Measurements from ENCODE around the gene UPF2.
"Not testable (repeated sequence)": the region's sequence is repeated elsewhere in the genome, so short reads cannot be mapped to it uniquely, and the experiment has no call there.

The UPF2 gene, protein sequence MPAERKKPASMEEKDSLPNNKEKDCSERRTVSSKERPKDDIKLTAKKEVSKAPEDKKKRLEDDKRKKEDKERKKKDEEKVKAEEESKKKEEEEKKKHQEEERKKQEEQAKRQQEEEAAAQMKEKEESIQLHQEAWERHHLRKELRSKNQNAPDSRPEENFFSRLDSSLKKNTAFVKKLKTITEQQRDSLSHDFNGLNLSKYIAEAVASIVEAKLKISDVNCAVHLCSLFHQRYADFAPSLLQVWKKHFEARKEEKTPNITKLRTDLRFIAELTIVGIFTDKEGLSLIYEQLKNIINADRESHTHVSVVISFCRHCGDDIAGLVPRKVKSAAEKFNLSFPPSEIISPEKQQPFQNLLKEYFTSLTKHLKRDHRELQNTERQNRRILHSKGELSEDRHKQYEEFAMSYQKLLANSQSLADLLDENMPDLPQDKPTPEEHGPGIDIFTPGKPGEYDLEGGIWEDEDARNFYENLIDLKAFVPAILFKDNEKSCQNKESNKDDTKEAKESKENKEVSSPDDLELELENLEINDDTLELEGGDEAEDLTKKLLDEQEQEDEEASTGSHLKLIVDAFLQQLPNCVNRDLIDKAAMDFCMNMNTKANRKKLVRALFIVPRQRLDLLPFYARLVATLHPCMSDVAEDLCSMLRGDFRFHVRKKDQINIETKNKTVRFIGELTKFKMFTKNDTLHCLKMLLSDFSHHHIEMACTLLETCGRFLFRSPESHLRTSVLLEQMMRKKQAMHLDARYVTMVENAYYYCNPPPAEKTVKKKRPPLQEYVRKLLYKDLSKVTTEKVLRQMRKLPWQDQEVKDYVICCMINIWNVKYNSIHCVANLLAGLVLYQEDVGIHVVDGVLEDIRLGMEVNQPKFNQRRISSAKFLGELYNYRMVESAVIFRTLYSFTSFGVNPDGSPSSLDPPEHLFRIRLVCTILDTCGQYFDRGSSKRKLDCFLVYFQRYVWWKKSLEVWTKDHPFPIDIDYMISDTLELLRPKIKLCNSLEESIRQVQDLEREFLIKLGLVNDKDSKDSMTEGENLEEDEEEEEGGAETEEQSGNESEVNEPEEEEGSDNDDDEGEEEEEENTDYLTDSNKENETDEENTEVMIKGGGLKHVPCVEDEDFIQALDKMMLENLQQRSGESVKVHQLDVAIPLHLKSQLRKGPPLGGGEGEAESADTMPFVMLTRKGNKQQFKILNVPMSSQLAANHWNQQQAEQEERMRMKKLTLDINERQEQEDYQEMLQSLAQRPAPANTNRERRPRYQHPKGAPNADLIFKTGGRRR

DNA sequence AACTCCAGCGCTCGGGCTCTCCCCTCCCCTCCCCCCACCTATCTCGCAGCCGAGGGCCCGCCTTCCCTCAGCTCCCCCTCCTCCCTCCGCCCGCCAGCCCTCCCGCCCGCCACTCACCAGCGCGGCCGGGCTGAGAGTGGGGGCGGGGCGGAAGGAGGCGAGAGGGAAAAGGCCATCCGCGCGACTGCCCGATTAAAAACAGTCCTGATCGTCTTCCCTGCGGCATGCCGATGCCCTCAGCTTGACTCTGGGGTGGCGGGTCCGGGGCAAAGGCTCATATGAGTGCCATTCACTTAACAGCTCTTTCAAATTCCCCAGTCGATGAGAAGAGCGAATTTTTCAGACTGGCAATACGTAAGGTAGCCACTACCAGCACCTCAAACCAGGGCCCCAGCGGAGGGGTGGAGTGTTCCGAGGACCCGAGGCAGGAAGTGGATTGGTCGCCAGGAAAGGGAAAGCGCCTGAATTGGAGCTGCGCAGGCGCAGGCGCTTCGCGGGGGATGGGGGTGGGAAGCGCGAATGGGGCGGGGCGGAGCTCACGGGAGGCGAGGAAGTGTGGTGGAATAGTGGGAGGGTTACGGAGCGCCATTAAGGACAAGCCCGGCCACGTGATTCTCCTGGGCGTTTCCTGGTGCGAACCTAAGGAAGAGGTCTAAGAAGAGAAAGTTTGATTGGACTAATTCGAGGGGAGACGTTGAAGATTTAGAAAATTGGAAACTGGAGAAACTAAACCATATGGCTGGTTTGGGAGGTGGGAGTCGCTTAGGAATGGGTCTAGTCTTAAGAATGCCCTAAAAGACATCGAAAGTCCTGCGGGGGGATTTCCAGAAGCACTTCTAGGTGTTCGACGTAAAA, at the start of gene UPF2:
Gene UPF2, minus strand, starts transcription at position 13 of the 855 bp plus-strand sequence. CDS start 7,386 bp downstream, outside the sequence.
- peak; percentile 97 for DNase-seq (ENCODE audit: low read depth)

DNA sequence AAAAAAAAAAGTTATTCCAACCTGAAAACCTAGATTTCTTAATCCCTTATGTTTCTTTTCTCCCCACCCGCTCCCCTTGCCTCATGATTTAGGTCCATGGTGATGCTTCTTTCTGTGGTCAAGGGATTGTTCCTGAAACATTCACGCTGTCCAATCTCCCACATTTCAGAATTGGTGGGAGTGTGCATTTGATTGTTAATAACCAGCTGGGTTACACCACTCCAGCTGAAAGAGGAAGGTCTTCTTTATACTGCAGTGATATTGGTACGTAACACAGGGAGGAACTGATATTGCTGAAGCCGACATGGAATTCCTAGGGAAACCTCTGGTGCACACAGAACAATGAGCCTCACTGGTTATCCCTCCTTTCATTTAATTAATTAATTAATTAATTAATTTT, 48.8 kb upstream of the UPF2 start:
- DNase-seq (ENCODE audit: low read depth), result no peak

DNA sequence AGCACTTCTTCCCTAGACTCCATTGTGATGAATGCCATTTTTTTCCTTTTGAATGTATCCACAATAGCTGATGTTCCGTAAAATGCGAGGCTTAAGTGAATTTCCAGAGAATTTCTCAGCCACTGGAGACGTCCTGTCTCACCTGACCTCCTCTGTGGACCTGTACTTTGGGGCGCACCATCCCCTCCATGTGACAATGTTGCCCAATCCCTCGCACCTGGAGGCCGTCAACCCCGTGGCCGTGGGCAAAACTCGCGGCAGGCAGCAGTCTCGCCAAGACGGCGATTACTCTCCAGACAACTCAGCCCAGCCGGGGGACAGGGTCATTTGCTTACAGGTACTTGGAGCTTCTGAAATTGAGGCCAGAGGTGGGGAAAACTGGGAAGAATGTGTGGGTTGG, 46.3 kb upstream of the UPF2 start:
- DNase-seq (ENCODE audit: low read depth), result no peak

DNA sequence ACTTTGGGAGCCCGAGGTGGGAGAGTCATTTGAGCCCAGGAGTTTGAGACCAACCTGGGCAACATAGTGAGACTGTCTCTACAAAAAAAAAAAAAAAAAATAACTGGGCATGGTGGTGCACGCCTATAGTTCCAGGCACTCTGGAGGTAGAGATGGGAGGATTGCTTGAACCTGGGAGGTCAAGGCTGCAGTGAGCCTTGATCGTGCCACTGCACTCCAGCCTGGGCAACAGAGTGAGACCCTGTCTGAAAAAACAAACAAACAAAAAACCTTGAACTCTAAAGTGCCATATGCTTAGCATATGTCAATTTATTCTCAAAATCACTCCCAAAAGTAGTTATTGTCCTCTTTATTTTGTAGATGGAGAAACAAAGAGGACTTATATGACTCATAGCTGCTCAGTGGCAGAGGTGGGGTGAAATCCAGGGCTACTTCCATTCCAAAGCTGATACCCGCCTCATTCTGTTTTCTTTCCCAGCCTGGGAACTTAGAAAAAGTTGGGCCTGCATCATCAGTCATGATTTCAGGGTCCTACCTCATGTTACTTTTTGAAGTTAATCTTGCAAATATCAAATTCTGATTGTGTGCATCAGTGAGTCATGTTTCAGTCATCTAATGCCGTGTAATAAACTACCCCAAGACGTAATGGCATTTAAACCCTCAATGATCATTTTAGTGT, 39.4 kb upstream of the UPF2 start:
- no peak for DNase-seq (ENCODE audit: low read depth)

DNA sequence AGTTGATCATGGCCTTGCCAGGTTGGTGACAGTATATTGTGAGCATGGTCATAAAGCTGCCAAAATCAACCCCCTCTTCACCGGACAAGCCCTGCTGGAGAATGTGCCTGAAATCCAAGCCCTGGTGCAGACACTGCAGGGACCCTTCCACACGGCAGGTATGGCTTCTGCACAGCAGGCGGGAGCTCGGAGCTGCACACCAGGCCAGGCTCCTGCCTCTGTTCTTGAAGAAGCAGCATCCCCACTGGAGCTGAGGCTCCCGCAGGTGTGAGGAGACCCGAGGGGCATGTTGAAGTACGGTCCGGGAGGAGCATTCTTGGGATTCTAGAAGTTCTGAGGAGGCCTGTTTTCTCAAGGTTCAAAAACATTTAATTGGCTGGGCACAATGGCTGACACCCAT, 38.9 kb upstream of the UPF2 start:
- DNase-seq (ENCODE audit: low read depth), result no peak

DNA sequence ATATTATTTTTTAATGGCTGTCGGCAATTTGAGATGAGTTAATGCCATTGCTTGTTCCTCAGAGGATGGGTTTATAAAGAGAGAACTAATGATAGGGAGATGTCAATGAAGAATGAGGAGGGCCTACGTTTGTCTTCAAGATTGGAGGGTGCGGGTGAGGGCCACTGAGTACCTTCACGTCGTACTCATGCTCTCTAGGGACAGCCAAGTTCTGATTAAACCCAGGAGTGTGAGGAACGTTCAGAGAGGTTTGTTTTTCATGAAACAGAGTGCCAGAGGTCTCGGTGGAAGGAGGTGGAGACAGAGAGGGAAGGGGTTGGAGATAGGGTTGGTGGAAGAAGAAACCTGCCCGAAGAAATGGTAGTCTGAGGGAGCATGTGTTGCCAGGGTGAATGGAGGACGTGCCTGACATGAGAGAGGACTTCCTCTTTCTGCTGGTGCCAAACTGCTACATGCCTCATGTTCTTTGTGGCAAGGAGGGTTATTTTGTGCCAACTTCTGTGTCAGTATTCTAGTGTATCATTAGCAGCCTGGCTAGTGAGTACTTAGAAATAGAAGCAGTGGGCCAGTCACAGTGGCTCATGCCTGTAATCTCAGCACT, 35.1 kb upstream of the UPF2 start:
- DNase-seq (ENCODE audit: low read depth), result no peak

DNA sequence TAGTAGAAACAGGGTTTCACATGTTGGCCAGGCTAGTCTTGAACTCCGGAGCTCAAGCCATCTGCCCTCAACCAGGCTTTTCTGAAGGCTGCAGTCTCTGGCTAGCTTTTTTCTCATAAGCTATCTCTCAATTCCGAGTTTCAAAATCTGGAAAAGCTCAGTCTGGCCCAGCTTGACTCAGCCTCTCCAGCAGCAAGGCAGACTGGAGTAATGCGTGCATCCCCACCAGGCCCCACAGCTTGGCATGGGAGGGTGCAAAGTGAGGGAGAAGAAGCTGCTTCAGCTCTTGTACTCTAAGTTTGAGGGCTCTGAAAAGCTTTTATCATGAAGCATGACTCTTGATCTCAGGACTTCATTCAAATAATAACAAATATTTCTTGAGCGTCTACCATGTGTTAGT, 30.9 kb upstream of the UPF2 start:
- no peak for DNase-seq (ENCODE audit: low read depth)

DNA sequence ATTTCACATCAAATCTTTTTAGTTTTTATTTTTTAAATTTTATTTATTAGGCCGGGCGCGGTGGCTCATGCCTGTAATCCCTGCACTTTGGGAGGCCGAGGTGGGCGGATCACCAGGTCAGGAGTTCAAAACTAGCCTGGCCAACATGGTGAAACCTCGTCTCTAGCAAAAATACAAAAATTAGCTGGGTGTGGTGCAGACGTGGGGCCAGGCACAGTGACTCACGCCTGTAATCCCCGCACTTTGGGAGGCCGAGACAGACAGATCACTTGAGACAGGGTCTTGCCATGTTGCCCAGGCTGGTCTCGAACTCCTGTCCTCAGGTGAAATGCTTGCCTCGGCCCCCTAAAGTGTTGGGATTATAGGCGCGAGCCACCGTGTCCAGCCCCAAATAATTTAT, 28.8 kb upstream of the UPF2 start:
- not testable (repeated sequence) for DNase-seq (ENCODE audit: low read depth)

DNA sequence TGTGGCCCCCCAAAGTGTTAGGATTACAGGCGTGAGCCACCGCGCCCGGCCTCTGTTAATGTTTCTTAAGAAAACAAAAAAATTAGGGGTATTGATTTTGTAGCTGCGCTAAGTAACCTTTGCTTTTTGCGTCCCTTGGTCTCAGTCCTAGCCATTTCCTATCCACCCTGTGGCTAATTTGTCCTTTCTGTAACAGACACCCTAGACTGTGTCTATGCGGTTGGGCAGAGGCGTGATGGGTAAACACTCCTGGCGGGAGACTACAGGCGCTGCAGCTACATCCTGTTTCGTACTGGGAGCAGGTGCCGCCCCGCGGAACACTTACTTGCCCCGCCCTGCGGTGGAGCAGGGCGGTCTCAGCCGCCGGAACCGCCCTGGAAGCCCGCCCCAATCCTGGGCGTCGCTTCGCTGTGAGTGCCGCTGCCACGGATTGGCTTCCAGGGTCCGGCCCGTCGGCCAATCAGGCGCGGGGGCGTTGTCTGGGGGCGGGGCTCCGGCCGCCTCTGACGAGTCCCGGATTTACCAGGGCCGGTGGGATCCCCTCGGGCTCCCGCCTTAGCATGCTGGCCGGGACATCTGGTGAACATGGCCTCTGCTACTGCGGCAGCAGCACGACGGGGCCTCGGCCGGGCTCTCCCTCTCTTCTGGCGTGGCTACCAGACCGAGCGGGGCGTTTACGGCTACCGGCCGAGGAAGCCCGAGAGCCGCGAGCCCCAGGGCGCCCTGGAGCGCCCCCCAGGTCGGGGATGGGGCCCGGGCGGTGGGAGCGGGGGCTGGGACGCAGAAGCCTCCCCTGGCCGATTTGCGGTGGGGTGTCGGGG, 26.1 kb upstream of the UPF2 start, which contains the start of gene DHTKD1:
Gene DHTKD1, plus strand, starts transcription at position 506 of the 821 bp plus-strand sequence. Its CDS starts 80 bp downstream, at position 586.
- DNase-seq (ENCODE audit: low read depth), result peak; percentile 95

DNA sequence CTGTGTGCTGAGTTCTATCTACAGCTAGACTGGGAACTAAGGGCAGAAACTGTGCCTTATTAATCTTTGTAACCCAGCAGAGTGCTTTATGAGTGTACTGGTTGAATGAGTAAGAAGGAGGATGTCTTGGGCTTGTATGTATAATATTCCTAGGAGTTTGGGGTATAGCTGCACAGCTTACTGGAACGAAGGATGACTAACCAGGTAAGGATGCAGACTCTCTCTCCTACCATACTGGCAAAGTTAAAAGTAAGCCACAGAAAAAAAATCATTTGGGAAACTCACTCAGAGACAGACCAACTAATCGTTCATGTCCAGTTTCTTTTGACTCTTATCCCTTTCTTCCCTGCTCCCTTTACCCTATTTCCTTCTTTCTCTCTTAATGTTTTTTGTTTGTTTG, 24.7 kb upstream of the UPF2 start:
- DNase-seq (ENCODE audit: low read depth), result peak; percentile 47

DNA sequence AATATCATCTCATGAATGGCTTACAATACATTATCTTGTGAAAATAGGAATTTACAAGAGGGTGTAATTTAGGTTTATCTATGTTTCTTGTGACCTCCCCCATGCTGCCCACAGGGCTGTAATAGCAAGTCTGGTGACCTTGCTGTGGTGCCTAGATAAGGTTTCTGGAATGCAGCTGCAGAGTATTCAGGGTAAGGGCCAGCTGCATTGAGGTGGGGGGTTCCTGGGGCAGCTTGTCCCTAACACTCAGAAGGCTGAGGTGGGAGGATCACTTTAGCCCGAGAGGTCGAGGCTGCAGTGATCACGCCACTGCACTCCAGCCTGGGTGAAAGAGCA, 20.8 kb upstream of the UPF2 start:
- DNase-seq (ENCODE audit: low read depth), result no peak

DNA sequence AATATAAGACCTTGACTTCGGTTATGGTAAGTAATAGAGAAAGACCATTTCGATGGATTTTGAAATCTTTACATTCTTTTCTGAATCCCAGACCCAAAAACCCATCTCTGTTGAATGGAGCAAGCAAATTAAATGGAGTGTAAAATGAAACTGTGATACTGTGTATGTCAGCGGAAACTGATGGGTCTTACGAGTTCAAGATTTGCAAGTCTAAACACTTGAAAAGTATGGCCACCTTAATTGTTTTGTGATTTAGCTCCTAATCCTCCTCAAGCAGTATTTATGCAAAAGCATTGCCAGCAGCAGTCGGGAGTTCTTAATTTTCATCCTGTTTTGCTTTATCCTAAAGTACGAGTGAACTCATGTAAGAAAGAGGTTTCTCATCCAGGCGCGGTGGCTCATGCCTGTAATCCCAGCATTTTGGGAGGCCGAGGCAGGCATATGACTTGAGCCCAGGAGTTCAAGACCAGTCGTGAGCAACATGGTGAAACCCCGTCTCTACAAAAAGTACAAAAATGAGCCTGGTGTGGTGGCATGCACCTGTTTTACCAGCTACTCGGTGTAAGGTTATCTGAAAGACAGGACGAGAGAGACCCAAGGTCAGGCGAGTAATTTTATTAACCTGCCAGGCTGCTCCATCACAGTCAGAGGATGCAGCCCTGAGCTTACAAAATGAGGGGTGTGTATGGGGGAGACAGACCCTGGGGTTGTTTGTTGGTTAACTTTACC, 20.3 kb upstream of the UPF2 start:
- no peak for DNase-seq (ENCODE audit: low read depth)

DNA sequence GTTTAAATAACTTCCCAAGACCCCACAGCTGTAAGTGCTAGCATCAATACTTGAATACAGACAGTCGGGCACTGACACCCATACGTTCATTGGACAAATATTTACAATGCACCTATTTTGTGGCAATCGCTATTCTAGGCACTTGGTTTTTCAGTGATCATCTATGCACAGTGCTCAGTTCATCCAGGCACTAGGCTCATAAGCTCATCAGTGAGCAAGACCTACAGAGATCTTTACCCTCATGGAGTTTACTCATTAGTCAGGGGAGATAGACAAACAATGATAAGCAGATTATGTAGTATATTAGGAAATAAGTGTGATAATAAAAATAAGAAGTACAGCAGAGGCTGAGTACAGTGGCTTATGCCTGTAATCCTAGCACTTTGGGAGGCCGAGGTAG, 18.5 kb upstream of the UPF2 start:
- DNase-seq (ENCODE audit: low read depth), result no peak

DNA sequence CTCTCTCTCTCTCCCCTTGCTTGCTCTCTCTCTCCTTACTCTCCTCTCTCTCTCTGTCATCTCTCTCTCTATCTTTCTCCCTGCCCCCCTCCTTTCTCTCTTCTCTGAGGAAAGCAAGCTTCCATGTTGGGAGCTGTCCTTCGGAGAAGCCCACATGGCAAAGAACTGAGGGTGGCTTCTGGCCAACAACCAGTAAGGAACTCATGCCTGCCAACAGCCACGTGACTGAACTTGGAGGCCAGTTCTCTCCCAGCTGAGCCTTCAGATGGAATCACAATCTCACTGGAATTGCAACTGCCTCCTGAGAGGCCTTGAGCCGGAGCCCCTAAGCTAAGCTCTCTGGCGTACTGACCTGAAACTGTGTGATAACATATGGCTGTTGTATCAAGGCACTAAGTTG, 14.1 kb upstream of the UPF2 start:
- DNase-seq (ENCODE audit: low read depth), result no peak

DNA sequence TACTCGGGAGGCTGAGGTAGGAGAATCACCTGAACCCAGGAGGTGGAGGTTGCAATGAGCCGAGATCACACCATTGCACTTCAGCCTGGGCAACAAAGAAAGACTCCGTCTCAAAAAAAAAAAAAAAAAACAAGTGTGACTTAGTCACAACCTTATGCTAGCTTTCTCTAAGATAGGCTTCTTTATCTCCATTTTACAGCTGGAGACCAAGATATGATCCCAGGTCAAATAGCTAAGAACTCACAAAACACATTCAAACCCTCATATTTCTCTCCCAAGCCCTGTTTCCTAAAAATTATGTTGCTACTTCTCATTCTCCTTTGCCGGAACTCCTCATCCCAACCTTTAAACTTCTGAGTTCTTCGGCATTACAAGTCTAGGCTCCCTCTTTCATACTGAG, 13.1 kb upstream of the UPF2 start:
- no peak for DNase-seq (ENCODE audit: low read depth)

DNA sequence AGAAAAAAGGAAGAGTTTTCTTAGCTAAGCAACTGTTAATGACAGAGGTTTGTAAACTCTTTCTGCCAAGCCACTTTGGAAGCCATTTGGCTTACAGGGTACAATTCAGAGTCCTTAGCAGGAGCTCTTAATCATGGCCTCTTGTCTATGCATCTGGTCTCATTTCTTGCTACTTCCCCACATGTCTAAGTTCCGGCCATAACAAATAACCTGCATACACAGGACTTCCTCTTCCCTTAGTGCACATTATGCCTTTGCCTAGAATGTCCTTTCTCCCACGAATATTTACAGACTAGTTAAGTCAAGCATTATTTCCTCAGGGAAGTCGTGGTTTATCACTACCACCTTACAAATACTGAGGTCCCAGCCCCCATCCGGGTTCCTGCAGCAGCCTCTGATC, 8.6 kb upstream of the UPF2 start:
- DNase-seq (ENCODE audit: low read depth), result no peak

DNA sequence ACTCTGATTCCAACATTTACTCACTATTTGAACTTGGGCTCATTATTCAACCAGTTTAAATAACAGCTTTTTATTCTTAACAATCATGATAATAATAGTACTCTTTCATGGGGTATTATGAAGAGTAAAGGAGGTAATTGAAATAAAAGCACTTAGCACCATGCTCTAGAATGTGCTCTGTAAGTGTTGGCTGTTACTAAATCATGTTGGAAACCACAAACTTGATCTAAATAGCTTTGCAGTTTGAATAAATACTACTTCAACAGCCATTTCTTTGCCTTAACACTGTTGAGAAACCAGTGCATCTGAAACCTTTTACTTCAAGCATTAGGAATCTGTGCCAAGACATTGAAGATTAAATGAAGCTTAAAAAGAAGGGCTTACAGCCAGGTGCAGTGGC, 7.9 kb upstream of the UPF2 start:
- no peak for DNase-seq (ENCODE audit: low read depth)

DNA sequence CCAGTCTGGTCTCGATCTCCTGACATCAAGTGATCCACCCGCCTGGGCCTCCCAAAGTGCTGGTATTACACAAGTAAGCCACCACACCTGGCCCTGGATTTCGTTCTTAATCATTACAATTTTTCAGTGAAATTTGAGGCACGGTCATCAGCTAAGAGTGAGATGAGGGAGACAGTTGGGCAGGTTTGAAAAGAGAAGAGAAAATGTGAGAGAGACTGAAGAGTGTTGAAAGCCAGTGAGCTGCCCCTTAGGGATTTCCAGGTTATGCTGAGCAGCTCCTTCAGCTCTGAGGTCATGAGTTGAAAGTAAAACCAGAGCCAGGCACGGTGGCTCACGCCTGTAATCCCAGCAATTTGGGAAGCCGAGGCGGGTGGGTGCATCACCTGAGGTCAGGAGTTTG, 5.9 kb upstream of the UPF2 start:
- no peak for DNase-seq (ENCODE audit: low read depth)

DNA sequence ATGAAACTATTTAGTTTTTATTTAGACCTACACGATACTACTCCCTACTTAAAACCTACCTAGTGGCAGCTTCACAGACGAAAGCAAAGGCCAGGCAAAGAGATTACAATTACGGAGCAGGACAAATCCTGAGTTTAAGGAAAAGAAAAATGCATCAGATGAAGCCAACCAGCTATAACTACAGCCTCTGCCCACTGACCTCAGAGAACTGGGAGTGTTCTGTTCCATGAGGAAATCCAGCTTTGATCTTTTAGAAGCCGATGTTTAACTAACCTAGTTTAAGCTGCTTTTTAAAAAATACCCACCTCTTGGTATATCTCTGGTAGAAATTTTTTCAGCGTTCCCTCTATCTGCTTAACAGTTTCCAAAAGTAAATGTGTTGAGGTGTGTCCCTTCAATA, 3.0 kb upstream of the UPF2 start:
- DNase-seq (ENCODE audit: low read depth), result no peak
